Measurements from ENCODE around the gene NSUN5.
"Not testable (repeated sequence)": the region's sequence is repeated elsewhere in the genome, so short reads cannot be mapped to it uniquely, and the experiment has no call there.

NSUN5 gene

DNA sequence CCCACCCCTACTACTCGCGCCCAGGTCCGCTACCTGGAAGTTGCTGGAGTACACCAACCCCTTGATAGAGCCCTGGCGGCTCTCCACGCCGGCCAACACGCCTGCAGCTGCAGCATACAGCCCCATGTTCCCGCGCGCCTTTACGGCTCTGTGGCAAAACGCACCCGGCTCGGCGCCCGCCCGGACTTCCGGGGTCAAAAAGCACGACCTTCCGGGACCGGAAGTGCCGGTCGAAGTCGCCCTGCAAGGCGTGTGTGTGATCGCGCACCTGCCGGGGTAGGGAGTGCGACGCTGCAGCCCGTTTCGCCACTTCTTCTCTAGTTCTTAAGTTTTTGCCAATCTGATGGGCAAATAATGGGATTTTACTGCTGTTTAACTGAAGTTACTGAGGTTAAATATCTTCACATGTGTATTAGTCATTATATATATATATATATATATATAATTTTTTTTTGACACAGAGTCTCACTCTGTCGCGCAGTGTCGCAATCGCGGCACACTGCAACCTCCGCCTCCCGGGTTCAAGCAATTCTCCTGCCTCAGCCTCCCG is at the start of gene NSUN5:
NSUN5 (minus strand) TSS at position 162 of the 550 bp plus-strand sequence; CDS start at position 126, 36 bp downstream.
- peak; percentile 70 for DNase-seq

DNA sequence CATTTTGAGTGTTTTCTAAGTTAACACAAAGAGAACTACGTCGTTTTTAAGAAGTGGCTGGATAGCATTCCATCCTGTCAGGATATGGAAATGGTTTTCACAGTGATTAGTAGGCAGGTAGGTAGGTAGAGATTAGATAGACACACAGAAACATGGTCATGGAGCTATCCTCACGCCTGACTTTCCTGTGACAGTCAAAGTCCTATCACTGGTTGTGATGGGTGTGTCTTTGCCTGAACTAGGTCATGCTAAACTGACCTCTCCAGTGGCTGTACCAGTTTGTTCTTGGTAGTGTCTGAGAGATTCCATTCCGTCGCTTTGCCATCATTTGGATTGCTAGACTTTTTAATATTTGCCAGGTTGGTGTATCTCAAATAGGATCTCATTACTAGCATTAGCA is 47.5 kb upstream of the NSUN5 start:
- no peak for DNase-seq

DNA sequence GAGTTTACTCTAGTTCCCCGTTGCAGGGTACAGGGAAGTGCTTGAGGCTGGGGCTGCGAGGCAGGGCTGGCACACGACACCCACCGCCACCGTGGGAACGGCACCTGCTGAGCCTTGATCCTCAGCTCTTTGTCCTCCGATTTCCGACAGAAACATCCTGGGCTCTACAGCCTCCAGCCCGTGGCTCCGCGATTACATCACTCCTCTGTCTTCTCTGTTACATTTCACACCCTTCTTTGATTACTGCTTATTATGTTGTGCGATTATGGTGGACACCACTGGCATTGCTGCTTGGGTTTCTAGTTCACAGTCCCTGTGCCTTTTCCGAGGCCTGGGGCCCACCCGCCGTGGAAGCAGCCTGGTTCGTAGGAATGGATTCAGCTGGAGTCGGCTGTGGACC is 46.2 kb upstream of the NSUN5 start:
- DNase-seq: no peak

DNA sequence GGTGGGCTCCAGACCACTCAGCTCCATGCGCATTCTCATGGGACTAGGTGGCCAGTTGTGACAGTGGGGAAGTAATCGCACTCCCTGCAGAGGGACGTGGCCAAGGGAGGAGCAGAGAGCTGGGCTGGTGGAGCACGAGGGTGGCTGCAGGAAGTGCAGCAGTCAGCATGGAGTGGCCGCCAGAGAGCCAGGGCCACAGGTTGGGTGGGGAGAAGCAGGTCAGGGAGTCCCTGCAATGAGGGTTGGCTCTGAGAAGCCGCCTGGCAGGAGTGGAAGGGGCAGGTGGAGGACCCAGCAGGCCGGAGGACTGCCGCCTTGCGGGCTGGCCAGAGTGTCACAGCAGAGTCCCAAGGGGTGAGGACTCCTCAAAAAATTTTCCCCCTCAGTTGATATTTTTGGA is 45.6 kb upstream of the NSUN5 start:
- DNase-seq: no peak

DNA sequence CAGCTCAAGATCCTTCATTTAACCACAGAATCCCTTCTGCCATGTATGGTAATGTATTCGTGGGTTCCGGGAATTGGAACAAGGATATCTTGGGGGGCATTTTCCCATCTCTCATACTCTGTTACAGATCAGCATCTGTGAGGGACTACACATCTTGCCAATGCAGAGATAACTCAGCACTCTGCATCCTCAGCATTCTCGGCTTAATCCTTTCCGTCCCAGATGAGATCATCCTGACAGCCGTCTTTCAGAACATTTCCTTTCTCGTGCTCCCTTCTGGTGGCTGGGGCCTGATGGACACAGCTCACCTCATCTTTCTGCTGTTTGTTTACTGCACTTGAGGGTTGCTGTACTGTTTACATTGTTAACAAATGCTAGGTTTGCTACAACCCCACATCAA is 44.6 kb upstream of the NSUN5 start:
- DNase-seq: no peak

DNA sequence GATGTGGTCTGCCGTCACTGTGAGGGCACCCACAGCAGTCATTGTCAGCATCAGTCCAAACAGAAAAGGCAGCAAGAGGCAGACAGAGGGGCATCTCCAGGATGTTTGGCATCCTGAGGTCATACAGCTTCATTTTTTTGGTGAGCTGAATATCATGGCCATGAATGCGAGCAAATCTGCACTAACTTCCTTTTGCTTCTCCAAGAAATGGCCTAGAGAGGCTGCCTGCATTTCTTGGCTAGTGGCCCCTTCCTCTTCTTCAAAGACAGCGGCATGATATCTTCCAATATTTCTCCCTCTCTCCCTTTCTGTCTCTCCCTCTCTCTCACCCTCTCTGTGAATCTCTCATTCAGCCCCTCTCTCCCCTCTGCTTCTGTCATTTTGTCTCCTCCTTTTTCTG is 44.2 kb upstream of the NSUN5 start:
- DNase-seq: no peak

DNA sequence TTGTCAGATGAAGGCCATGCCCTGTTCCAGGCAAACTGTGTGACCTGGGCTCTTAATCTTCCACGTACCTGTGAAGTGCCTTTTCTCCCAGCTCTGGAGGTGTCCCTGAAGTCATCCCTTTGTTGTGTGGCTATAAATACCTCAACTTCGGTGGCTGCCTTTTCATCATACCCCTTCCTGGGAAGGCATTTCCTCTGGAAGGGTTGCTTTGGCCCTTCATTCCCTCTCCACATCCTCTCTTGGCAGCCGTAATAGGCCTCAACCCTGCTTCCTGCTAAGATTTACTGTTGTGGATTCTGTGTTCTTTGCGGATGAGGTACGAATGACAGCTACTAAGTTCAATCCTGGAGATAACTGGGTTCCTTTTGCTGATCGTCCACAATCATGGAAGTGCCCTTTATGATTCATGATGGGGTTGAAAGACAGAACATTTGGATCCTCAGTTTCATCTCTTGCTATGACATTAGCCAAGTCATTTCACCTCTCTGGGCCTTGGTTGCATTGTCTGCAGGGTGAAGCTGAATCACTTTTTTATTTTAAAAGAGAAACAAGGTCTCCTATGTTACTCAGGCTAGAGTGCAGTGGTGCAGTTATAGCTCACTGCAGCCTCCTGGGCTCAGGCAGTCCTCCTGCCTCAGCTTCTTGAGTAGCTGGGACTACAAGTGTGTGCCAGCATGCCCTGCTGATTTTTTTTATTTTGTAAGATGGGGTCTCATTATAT is 43.0 kb upstream of the NSUN5 start:
- no peak for DNase-seq

DNA sequence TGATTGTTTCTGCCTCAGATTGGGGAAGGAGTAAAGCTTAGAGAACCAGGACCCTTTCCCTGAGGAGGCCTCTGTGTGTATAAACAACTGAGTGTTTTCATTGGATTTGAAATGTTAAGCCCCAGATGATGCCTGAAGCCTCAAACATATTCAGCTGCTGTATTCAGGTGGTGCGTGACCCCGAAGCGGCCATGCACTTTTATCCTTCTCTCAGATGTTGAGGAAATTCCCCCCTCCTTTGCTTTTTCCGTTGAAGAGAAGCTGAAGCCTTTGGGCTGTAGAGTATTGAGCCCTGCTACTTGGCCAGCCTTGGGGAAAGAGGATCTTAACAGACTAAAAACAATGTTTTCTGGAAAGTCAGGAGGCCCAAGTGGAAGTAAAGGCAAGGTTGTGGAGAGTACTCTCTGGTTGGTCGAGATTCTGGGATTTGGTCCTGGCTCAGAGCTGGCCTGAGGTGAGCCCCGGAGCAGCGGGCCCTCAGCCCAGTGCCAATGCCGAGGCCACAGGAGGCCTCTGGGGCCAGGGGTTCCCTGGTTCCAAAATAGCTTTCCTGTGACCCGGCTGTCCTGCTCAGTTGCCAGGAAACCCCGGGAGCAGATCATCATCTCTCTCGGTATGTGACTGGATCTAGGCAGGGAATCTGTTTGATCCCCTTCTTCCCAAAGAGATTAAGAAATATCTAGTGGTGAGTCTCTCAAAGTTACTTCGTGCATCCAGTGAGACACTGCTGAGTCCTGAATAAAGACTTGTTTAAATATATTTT is 41.9 kb upstream of the NSUN5 start:
- DNase-seq: no peak

DNA sequence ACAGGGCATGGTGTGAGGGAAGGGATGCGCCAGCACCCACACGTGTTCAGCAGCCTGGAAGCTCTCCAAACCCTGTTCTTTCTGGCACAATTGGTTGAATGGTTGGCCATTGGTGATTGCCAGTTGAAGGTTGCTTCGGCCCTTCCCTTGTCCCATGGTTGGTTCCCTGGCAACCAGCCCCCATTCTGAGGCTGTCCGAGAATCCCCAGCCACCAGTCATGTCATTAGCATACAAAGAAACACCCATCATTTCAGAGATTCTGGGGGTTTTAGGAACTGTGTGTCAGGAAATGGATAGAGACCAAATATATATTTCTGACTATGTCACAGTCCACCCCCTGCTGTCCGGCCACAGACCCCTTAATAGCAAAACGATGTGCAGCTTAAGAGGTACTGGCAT is 41.1 kb upstream of the NSUN5 start:
- no peak for DNase-seq

DNA sequence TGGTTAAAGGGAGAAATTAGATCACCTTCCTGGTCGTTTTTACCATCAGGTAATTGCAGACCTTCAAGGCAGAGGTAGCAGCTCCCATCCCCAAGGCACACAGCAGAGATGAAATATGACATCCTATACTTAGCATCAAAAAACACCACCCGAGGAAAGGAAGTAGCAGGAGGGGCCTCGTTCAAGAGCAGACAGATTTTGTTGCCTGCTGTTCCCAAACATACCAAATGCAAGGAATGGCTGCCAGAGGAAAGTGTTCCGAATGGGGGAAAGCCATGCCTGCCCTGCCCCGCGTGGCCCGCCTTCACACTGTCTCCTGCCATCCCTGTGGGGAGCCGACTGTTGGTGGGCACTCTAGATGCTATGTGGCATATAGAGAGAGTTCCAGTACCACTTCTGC is 37.3 kb upstream of the NSUN5 start:
- no peak for DNase-seq

DNA sequence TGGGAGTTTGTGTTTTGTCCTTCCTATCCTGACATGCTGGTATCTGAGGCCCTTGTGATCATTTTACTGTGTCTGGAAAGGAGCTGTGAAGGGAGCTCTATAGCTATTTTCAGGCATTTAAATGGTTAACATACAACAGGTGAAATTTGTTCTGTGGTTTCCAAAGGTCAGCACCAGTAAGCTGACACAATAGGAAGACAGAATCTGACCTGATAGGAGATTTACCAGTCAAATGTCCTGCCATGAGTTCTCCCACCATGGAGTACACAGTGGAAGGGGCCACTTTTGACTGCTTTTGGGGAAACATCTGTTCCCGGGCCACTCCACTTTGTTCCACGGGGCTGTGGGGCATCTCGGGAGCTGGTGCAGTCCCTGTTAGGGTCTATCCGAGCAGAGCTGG is 36.9 kb upstream of the NSUN5 start:
- no peak for DNase-seq

DNA sequence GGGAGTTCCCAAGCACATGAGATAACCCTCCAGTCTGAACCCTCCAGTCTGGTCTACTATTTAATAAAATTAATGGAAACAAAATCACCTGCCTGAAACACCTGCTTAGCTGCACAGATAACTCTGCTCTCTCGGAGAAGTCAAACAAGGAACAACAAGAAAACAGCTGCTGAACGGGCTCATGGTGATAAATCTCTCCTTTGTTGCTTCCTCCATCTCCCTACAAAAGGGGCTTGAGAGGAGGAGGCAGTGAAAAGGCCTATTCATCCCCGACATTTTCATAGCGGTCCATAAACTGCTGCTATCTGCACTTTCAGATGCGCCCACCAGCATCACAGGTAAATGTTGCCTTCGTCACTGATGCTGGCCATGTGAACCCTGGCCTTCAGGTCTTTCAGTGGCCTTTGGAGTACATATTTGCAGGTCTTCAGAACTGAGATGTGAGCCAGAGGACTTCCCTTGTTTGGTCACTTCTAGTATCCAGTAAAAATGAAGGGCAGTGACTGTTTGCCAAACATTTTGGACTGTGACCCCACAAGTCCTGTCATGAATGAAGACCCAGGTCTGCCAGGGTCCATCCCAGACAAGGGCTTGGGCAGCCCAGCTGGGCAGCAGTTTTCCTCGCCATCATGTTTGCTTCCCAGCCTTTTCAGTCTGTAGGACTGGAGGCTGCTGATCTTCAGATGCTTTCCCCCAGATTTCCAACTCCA is 35.2 kb upstream of the NSUN5 start:
- DNase-seq: no peak

DNA sequence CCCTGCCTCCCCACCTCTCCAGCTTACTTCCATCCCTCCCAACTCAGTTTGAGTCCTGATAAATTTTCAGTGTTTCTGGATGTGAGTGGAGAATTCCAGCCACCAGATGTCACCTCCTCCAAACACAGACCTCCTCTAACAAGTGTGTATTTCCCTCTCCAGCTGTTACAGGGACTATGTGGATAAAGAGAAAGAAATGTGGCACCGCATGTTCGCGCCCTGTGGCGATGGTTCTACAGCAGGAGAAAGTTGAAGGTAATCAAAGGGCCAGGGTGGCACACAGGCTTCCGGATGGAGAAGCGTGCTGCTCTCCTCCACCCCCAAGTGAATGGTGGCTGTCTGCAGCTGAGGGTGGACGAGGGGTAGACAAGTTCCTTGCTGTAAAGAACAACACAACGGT is 34.0 kb upstream of the NSUN5 start:
- peak; percentile 68 for DNase-seq

DNA sequence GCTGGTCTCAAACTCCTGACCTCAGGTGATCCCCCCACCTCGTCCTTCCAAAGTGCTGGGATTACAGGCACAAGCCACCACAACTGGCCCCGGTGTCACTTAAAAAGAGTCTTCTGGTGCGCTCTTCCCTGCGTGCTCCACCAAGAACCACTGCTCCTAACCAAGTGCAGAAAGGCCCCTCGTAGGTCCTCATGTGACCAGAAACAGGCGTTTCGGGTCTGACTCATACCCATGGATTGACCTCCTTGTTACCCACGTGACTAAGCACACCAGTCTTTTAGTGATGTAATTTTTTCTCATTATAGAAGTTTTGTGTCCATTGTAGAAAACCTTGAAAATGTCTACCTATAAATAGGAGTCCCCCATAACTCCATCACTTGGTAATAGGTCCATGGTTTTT is 33.3 kb upstream of the NSUN5 start:
- DNase-seq: peak; percentile 87

DNA sequence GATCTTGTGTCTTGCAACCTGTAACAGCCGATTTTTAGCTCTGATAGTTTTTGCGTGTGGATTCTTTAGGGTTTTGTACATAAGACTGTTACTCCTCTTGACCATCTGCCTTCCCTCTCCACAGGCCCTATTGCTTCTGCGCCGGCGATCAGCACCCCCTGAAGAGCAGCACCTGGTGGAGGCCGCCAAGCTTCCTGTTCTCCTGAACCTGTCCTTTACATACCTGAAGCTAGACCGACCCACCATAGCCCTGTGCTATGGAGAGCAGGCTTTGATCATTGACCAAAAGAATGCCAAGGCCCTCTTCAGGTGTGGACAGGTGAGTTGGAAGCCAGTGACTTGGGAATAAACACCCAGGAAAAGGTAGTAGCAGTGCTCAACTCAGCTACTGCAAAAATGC is 31.9 kb upstream of the NSUN5 start:
- DNase-seq: no peak

DNA sequence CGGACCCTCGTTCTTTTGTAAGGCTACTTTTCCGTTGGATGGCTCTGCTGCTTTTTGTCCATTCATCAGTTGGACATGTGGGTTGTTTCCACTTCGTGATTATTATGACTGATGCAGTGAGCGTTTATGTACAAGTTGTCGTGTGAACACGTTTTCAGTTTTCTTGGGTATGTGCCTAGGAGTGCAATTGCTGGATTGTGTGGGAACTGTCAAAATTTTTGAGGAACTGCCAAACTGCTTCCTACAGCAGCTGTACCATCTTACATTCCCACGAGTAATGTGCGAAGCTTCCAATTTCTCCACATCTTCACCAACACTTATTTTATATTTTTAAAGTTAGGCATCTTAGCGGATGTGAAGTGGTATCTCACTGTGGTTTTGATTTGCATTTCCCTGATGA is 29.7 kb upstream of the NSUN5 start:
- DNase-seq: no peak

DNA sequence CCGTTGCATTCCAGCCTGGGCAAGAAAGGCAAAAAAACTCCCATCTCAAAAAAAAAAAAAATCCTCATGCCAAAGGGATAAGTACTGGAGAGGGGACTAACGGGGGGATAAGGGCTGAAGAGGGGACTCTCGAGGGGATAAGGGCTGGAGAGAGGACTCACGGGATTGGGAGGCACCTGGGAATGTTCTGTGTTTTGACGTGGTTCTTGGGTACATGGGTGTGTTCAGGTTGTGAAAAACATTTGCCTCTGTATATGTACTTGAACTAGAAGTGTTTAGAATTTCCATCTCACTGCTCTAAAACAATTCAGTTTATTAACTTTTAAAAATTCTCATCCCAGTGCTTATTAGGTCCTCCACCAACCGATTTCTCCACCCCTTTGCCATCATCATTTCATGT is 23.8 kb upstream of the NSUN5 start:
- DNase-seq: no peak

DNA sequence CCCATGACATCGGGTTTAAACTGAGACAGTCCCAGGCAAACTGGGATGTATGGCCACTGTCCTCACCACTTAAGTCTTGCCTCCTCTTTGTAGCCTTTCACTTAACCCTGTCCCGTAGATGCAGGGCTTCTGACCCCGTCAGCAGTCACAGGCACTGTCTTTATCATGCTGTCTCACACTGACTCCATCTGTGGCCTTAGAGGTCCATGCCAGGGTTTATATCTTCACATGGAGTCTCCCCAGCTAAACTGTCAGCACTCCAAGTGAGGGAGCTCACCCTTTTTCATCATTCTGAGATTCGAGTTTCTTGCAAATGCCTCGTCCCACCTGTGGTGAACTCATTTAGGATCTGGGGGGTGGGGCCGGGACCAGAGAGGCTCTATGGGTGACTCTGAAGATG is 22.1 kb upstream of the NSUN5 start:
- no peak for DNase-seq

DNA sequence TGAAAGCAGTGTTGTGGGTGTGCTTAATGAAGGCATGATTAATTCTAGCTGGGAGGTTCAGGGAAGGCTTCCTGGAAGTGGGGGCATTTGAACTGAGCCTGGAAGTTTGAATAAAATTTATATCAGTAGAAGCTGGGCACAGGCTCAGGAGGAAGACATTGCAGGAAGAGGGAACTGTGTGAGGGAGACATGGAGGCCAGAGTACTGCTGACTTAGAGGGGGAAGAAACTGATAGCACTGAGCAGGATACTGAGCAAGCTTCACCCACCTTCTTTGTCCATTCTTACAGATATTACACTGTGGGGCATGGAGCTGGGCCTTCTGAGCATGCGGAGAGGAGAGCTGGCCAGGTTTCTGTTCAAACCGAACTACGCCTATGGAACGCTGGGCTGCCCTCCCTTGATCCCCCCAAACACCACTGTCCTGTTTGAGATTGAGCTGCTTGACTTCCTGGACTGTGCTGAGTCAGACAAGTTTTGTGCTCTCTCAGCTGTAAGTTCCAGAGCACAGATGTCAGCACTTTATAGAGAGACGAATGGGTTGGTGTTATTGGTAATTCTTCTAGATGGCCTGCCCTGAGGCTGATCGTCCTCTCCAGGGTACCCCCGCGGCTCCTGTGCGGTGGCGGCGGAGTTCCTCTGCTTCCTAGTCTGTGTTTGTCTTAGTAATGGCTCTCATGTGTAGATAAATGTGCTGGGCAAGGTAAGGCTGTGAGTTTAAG is 21.4 kb upstream of the NSUN5 start:
- peak; percentile 64 for DNase-seq

DNA sequence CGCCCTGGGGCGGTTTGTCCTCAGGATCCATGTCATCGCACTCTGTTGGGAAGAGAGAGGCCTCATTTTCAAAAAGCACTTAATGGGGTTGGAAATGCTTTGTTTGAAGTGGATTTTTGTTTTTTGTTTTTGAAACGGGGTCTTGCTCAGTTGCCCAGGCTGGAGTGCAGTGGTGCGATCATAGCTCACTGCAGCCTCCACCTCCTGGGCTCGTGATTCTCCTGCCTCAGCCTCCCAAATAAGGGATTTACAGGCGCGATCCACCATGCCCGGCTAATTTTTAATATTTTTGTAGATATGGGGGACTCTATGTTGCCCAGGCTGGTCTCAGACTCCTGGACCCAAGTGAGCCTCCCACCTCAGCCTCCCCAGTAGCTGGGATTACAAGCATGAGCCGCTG is 20.1 kb upstream of the NSUN5 start:
- no peak for DNase-seq

DNA sequence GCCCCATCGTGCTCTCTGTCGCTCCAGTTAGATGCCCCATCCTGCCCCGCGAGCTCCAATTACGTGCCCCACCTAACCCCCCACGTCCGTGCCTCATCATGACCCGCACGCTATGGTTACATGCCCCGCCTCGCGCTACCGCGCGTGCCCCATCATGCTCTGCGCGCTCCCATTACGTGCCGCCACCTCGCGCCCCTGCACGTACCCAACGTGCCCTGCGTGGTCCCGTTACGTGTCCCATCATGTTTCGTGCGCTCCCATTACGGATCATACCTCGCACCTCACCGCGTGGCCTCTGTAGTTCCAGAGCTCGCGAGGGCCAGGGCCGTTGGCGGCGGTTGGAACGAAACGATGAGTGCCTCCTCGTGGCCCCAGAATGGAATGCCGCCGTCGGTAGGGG is 19.3 kb upstream of the NSUN5 start, which contains the start of the genes FKBP6 and TRIM50:
FKBP6 (plus strand) TSS at position 240 of the 400 bp plus-strand sequence. CDS start 268 bp downstream, outside the sequence.
TRIM50 (minus strand) TSS at position 161 of the 400 bp plus-strand sequence. CDS start 3,295 bp downstream, outside the sequence.
- DNase-seq: not testable (repeated sequence)

DNA sequence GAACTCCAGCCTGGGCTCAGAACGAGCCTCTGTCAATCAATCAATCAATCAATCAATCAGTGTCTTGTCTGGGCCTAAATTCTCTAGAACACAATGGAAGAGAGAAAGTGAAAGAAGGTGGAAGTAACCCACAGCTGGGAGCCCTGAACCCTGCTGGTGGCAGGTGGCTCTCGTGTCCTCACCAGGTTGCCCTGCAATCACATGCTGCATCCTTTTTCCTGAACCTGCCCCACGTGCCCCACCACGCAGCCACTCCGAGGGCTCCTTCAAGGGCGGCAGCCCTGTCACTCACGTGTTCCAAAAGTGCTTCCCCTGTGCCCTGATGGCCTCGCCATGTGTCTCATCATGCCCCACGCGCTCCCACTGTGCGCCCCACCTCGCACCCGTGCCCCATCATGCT is 18.8 kb upstream of the NSUN5 start:
- DNase-seq: not testable (repeated sequence)

DNA sequence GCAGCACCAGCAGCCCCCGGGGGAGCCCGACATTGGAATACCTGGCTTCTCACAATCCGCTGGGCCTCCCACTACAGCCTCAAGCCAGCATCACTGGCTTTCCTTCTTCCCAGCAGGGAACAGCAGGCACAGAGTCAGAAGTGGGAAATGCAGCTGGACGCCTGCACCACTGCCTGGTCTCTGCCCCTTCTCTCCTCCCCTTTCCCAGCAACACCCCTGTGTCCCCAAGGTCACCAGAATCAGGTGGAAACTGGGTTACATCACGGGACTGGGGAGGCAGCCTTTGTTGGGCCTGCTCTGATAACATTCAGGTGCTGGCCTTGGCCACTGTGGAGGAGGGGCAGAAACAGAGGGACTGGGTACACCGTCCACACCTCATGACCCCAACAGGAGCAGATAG is 16.8 kb upstream of the NSUN5 start:
- DNase-seq: not testable (repeated sequence)
